Measurements from ENCODE around the gene TGFBR3L. TPM values are rescaled to one million over a fixed set of nuclear protein-coding genes. Genes with fewer than 3 reads are reported as not detected.
"Not testable (repeated sequence)": the region's sequence is repeated elsewhere in the genome, so short reads cannot be mapped to it uniquely, and the experiment has no call there.

Gene TGFBR3L
- polyA plus RNA-seq, 3 donors, result not detected

GRCh38 chr19:7959211-7959610 lies 44.6 kb downstream of the TGFBR3L start:
- no peaks in the 10 kb centered on the region for H3K27me3 ChIP-seq (ENCODE audit: control insufficient read depth in 2 of 2, insufficient read depth in 2 of 2, low read length in 2 of 2)
- H4K20me1 ChIP-seq (ENCODE audit: insufficient read depth, low read length), result no peaks in the 10 kb centered on the region
- DNase-seq, result no peak
- 8% methylated on average over 3 of the region's 6 CpGs for WGBS (ENCODE audit: insufficient coverage)
- no peak overlapping the region for H3K27ac ChIP-seq (ENCODE audit: low read depth in 1 of 2, low read length in 2 of 2)
- Mint-ChIP-seq H3K36me3 (peaks cover 37 to 64% of the 10 kb centered on the region in 2 donors), H3K4me3 (no peak overlapping the region), H3K9me3 (peaks cover 0 to 1% (median 0%) of the 10 kb centered on the region in 7 donors), H3K27me3 (ENCODE audit: low read depth in 3 of 3) (peaks cover 0 to 1% (median 1%) of the 10 kb centered on the region in 3 donors), H3K27ac (no peak overlapping the region), H3K4me1 (peaks cover 3% of the 10 kb centered on the region)
- H3K4me1 ChIP-seq (ENCODE audit: control insufficient read depth in 1 of 2, insufficient read depth in 2 of 2, low read length in 2 of 2), result no peaks in the 10 kb centered on the region
- no peaks in the 10 kb centered on the region for H3K9me3 ChIP-seq (replicated peaks in 1 of 2; ENCODE audit: control insufficient read depth in 1 of 2, insufficient read depth in 1 of 2, low read length in 2 of 2)
- no peak overlapping the region for H3K4me2 ChIP-seq (replicated peaks; ENCODE audit: extremely low read depth, low read length, poor library complexity, severe bottlenecking)
- H2AFZ ChIP-seq (ENCODE audit: insufficient read depth, low read depth, low read length, poor library complexity, severe bottlenecking), result no peak overlapping the region
- intact Hi-C loops (cut with micrococcal nuclease), result no loop called here
- no peak overlapping the region for H3K4me3 ChIP-seq (replicated peaks in 1 of 3; ENCODE audit: low read depth in 2 of 3, low read length in 3 of 3)
- no peak overlapping the region for H3K9ac ChIP-seq (ENCODE audit: insufficient read depth, low read length, poor library complexity, severe bottlenecking)
- H3K79me2 ChIP-seq (ENCODE audit: insufficient read depth, low read length), result no peaks in the 10 kb centered on the region
- no peak for TF ChIP-seq CTCF (IDR thresholded peaks at IDR 0.05)
- H3K36me3 ChIP-seq (replicated peaks in 1 of 2; ENCODE audit: control insufficient read depth in 1 of 2, insufficient read depth in 2 of 2, low read length in 2 of 2), result peaks cover 39 to 58% of the 10 kb centered on the region in 2 donors

- H3K4me1 ChIP-seq (ENCODE audit: control insufficient read depth in 1 of 2, insufficient read depth in 2 of 2, low read length in 2 of 2); H3K4me3 Mint-ChIP-seq; H3K27ac Mint-ChIP-seq; H3K9me3 ChIP-seq (replicated peaks in 1 of 2; ENCODE audit: control insufficient read depth in 1 of 2, insufficient read depth in 1 of 2, low read length in 2 of 2); H3K4me3 ChIP-seq (replicated peaks in 1 of 3; ENCODE audit: low read depth in 2 of 3, low read length in 3 of 3); H3K4me2 ChIP-seq (replicated peaks; ENCODE audit: extremely low read depth, low read length, poor library complexity, severe bottlenecking); H4K20me1 ChIP-seq (ENCODE audit: insufficient read depth, low read length); H3K27me3 Mint-ChIP-seq (ENCODE audit: low read depth in 3 of 3); H3K9me3 Mint-ChIP-seq; H3K27me3 ChIP-seq (ENCODE audit: control insufficient read depth in 2 of 2, insufficient read depth in 2 of 2, low read length in 2 of 2); H3K4me1 Mint-ChIP-seq; H2AFZ ChIP-seq (ENCODE audit: insufficient read depth, low read depth, low read length, poor library complexity, severe bottlenecking); H3K79me2 ChIP-seq (ENCODE audit: insufficient read depth, low read length); H3K27ac ChIP-seq (ENCODE audit: low read depth in 1 of 2, low read length in 2 of 2); H3K9ac ChIP-seq (ENCODE audit: insufficient read depth, low read length, poor library complexity, severe bottlenecking); DNase-seq: not testable (repeated sequence)
- peaks cover 45 to 79% of the 10 kb centered on the region in 2 donors for H3K36me3 Mint-ChIP-seq
- 94% methylated on average over 2 of the region's 4 CpGs for WGBS (ENCODE audit: insufficient coverage)
- intact Hi-C loops (cut with micrococcal nuclease), result loop anchor here in 1 of 2 donors (10.0 kb wide), 1 partner anchor 194 kb away; no protein-coding TSS in a partner anchor
- H3K36me3 ChIP-seq (replicated peaks in 1 of 2; ENCODE audit: control insufficient read depth in 1 of 2, insufficient read depth in 2 of 2, low read length in 2 of 2), result peaks cover 54 to 76% of the 10 kb centered on the region in 2 donors
These were observed 46.5 kb downstream of the TGFBR3L start for GRCh38 chr19:7961082-7961481.
